Stimulated activated naive CD4-positive, alpha-beta T cell (primary cell): Measurements from ENCODE around the gene CTTNBP2.

Source experiments
- DNase-seq, 6 experiments: peaks; one replicate each; lab custom pipeline; 2025; lab: John Stamatoyannopoulos, UW

CTTNBP2 gene

DNA sequence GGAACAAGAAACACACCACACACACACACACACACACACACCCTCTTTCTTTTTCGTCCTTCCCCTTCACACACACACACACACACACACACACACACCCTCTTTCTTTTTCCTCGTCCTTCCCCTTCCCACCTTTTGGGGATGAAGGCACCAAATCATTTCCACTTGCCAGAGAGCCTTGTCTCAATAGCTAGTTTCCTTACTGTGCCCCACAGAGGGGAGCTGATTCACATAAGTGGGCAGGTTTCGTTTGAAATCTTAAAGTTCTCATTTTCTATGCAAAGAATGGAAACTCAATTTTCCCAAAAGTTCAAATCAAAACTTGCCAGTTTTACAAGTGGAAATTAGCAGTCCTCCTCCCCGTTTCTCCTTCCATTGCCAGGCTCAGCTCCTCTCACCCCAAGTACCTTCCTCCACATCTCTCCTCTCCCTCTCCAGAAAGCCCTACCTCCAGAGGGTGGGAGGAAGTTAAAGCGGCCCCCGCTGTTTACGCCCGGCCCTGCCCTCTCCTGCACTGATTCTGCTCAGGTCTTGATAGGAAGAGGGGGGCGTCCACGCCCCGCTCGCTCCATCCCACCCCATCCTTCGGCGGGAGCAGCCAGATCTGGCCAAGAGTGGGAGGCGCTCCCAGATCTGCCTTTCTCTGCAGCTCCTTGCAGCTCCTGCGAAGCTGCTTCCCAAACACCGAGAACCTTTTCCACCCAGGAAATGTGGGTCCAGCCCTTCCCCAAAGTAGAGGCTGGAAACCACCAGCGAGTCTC is 1.3 kb downstream of the CTTNBP2 start:
- DNase-seq: no peak

DNA sequence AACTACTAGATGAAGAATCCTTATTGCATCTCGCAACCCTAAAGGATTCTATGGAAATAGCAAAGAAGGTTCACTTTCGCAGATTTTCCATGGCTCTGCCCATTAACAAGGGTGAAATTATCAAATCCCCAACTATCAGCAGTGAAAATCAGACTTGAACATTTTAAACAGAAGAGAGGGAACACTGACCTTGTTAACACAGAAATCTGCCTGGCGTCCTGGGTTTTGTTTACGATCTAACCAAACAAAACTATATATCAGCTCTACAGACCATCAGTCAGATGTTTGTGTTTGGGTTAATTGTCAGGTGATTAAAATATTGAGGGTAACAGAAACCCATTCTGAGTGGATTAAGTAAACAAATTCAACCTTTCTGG is 1.9 kb downstream of the CTTNBP2 start:
- no peak for DNase-seq

DNA sequence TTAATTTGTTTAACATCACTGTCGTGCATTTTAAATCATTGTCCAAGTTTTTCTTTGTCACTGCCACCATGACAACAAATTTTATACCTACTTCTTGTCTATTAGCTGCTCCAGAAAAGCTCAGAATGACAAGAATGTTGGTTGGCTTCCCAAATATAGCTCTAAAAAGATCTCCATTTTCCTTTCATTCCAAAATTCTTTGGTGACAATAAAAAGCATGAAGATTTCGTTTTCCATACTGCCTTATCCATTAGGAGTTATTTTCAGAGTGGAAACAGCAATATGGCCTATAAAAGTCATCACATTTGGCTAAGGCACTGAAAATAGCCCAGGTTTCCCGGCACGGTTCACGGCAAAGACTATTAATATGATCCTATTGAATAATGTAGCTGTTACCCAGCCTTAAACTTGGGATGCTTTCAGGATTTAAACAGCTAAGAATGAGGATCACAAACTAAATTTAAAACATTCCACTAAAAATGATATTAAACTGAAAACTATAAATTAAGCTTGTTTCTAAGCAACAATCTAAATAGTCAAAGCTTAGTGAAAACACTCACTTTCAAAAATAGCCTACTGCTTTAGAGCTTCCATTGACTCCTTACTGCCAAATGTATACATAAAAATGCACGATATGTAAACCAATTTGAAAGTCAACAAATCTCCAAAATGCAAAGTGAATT is 2.7 kb downstream of the CTTNBP2 start:
- DNase-seq: no peak

DNA sequence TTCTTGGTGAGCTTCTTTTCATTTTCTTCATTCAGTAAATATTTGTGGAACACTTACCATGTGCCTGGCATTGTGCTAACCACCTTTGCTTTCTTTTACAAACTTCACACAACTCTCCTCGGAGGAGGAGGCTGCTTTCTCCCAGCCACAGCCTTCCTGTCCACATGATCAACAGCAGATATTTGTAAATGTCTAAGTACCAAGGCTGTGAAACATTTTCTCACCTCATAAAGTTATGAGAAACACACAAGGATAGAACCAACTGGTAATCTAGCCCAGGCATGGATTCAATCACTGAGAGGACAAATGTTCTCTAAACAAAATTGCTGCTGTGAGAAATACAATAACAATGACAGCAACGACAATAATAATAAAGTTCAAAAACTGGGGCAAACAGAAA is 3.9 kb downstream of the CTTNBP2 start:
- DNase-seq: no peak

DNA sequence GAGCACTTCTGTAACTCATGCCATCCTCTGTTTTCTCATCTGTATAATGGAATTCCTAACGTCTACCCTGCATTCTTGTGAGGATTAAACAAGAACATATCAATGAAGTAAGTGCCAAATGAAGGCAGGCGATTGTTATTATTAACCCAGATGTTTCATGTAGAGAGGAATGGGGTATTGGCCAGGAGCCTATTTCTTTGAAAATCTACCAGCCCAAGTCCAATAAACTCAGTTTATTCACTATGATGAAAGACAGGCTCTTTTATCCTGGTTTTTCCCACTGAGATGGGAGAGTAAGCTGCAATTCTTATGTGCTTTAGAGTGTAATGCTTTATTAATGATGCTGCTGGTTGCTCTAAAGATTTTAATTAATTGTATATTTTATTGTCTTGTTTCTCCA is 9.6 kb downstream of the CTTNBP2 start:
- no peak for DNase-seq

DNA sequence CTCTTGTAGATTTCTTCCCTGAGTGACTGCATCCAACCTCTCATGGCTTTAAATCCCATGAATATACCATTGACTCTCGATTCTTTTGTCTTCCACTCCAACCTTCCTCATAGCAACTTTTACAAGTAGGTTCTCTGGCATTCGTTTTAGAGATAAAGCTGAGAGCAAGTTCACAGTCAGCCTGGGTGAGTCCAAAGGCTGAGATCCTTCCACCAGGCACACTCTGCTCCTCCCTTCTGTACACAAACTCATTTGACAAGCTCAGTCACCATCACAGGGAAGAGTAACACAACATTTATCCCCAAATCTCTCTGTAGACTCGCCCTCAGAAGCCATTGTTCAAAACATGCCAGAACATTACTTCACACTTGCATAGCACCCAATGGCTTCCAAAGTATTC is 10.9 kb downstream of the CTTNBP2 start:
- no peak for DNase-seq

DNA sequence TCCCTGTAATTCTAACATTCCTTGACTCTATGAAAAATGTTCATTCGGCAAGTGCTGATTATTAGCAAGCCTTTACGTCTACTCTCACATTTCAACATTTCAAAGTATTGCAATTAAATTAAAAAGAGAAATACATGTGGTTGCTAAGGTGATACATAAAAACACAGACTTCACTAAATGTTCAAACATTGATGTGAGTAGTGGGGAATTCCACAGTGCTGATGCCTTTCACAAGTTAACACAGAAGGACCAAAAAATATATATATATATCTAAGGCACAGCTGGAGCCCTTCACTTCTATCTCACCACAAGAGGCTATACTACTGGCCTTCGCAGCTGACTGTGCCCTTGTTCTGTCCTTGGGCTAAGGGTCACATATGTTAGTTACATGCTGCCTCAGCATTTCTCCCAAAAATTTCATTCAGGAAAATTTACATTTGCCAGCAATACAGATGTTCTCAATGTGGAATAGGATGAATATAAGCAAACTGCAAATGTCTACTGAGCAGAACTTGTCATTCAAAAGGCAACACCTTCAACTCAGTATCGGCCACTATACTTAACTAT is 13.9 kb downstream of the CTTNBP2 start:
- no peak for DNase-seq

DNA sequence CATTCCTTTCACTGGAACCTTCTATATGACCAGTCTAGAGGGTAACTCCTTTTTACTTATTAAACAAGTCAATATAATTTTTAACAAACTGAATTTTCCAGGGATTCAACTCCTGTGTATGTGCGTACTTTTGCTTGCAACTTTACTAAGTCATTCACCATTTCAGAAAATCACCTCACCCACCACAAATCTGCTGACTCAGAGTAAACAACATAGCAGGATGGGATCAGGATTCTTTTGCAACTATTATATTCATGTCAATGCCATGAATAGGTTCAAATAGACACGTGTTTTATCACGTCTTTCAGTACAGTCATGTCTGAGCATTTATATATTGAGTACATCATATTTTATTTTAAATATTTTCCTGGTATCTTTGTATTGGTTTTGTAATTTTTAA is 14.5 kb downstream of the CTTNBP2 start:
- no peak for DNase-seq

DNA sequence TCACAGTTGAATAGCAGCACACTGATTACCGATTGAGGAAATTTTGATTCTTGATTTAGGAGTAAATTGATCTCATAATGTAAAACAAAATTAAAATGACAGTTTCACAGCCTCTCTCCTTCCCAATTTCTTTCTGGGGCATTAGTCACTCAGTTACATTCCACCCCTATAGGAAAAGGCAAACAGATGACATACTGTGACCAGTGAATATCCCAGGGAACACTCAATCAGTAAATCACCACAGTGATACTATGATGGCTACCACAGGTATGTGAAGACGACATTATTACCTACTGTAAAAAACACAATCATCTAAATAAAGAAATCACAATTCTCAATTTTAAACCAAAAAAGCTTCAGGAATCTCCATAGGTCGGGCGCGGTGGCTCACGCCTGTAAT is 15.5 kb downstream of the CTTNBP2 start:
- DNase-seq: no peak

DNA sequence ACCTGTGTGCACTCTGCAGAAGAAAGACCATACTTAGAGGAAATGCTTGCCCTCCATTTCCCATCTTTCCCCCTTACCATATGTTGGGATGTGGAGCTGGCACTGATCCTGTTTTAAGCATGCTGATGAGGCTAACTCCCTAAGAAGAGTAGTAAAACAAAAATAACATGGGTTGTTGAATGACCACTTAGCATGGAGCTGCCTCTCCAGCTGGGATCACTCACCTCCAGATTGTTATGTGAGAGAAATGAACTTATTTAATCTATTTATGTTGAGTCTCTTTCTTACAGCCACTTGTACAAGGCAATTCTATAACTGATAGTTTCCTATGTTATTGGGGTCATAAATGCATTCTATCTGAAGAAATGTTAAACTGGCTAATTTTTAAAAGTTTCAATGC is 17.0 kb downstream of the CTTNBP2 start:
- no peak for DNase-seq

DNA sequence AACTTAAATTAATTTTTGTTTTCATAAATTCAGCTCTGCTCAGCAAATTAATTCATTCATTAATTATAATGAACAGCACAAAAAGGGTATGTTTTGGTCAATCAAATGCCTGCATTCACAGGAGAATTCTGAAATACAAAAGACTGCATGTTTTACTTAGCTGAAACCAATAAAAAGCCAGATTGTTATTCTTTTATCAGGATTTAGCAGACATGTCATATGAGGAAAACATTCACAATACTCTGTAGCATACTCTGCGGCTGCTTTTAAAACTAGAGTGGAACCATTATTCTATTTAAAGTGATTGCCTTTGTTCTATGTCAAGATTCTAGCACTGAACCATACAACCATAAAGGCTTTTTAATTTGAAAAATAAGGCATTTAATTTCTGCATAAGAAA is 19.1 kb downstream of the CTTNBP2 start:
- no peak for DNase-seq

DNA sequence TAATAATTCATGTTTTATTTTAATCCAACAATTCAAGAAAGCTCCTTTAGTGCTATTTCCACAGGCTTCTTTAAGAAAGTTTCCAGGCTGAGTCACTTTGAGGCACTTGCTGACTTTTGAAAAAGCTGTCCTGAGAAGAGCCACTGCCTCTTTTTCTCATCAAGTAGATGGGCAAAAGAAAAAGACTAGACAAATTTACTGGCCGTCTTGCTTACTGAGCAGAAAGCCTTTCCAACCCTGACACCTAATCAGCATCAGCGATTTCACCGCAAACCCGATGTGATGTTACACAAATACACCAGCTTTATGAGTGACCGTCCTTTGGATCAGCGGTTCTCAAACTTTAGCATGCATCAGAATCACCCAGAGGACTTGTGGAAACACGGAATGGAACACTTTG is 24.3 kb downstream of the CTTNBP2 start:
- no peak for DNase-seq

DNA sequence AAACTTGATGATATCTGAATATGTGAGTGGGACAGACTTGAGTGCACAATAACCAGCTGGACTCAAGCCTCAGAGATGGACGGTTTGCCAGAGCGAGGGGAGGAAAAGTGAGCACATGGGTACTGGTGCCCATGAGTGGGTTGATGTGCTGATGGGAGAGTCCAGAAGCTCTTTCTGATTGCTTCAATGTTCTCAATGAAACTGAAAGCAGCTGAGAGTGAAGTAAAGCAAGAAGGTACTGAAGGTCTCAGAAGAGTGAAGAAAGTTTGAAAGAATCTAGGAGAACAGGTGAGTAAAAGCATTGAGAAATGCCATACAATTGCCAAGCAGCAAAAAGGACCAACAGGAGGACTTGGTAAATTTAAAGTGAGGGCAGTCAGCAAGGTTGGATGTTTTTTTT is 28.6 kb downstream of the CTTNBP2 start:
- DNase-seq: no peak

DNA sequence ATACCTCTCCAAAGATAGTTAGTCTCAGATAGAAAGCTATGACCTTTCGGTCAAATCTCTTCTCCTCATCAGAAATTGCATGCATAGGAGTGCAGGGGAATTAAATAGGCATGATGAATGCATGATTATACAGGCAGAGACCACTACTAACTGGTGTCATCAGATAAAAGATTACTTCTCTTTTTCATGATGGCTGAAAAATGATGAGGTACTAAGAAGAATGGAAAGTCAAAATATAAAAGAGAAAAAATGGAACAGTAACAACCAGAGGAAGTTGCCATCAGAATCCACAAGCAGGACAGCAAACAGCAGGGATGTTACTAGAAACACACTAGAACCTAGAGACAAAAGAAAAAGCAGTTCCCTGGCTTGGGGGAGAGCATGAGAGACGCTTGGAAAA is 31.6 kb downstream of the CTTNBP2 start:
- DNase-seq: no peak

DNA sequence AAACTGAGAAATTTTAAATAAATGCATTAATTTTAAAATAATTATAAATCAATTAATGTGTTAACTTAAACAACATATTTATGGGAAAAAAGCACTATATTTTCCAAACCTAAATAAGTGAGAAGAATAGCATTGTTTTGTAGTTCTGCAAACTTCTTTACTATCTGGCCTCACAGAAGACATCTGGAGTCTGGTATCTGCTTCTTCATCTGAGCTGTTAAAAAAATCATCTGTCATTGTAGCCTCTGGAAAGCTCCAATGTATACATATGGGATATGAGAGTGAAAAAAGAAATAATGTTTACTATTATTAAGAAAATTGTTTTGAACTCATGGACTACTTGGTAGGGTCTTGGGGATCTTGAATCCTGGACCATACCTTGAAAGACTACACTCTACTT is 32.2 kb downstream of the CTTNBP2 start:
- no peak for DNase-seq

DNA sequence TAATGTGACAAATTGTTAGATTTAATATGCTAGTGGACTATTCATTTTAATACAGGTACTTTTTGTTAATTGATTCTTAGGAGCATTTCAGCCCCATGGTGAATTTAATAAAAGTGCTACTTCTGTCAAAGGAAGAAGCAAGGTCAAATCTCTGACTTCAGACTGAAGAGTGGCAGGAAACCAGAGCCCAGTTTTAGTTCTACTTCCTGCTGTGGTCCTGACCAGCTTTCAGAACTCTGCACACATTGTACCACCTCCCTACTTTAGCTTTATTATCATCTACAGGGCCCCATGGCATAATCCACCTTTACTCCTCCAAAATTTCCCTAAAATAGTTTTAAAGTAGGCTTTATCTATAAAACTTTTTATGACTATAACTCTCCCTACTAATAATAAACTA is 33.7 kb downstream of the CTTNBP2 start:
- no peak for DNase-seq

DNA sequence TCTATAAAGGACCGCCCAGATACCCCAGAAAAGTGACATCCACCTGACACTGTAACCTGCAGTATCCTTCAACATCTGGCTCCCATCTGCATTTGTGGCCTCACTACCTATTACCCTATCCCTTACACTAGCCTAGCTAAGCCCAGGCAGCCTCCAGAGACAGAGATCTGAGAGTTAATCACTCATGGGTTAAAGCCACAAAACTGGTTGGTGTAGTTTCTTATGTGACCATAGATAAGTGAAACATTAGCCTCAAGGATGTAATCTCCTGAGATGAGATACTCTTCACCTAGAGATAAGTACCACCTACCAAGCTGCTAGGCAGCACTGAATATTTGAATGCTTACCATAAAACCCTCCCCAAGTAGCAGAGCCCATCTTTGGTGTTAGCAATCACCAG is 35.4 kb downstream of the CTTNBP2 start:
- no peak for DNase-seq

DNA sequence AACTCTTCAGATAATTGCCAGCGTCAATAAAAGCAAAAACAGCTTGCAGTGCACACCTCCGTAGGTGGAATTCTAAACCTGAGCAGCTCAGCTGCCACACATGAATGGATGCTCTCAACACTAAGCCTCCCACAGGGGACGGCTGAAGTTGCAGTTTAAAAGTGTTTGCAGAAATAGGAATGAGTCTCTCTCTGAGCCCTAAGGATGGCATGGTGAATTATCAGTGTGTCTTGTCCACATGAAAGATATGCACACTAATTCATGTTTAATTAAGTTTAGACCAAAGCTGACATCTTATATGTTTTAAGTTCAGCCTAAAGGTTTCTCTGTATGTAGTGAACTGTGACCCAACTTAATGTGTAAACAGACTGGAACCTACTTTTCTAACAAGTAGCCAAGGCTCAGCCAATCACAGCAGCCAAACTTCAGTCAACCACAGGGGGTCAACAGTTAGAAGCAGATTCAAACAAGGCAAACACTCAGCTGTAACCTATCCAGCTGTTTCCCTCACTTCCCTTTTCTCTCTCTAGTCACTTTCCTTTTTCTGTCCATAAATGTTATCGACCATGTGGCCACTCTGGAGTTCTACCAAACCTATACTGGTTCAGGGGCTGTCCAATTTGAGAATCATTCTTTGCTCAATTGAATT is 38.1 kb downstream of the CTTNBP2 start:
- no peak for DNase-seq

DNA sequence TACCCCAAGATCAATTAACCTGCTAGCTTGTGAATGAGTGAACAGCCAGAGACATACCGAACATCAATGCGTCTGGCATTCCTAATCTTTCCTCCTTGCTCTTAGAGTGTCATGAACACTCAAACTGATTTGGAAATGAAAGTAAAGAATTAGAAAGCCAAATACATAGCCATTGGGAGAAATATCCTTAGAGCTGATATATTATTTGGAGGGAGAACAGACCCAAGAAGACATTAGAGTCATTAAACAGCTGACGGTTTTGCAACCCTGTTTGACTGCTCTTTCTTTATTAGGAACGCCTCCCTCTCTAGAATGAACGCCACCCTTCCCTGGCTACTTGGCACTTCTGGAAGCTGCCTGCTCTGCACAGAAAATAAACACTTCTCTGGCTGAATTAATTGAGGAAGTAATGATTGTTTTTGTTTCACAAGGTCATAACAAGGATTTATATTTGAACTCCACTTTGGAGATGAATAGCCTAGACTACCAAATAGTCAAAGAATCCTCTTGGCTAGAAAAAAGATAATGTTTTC is 42.8 kb downstream of the CTTNBP2 start:
- DNase-seq: no peak

DNA sequence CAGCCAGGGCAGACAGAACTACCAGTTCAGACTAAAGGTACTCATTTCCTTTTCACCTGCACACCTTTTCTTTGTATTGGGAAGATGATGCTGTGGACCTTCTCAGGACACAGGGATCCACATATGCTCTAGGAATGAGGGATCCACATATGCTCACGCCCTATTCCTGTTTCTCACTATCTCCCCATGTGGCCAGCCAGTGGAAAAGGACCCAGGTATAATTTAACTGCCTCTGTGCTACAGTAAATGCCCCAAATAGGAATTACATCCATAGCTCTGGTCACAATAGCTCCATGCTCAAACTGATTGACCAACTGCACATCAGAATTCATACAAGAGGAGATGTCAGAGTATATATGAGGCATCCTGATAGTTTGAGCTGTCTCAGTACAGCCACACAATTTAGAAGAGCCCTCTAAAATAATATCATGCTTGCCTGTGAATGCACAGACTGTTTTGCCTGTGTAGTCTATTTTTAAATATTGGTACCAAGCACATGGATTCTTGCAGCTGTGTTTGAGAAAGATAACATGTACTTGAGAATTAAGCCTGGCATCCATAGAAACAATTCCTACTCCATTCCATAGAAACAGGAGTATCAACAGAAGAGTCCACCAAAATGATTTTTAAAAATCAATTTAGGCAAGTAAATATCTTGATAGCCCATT is 43.7 kb downstream of the CTTNBP2 start:
- DNase-seq: no peak

DNA sequence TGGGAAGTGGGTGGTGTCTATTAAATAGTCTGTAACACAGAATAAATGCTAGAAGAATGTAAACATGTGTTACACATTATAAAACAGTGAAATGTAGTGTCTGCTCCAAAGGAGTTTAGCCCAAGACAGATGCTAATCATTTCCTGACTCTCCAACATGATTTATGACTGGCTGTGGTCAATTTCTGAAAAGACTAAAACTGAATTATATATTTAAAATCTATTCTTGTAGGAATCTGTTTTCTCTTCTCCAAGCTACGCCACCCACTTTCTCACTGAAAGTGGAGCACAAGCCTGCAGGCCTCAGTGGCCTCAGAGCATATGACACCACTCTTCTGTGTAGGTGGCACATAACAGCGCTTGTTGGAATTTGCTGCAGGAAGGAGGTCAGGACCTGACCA is 44.4 kb downstream of the CTTNBP2 start:
- no peak for DNase-seq

DNA sequence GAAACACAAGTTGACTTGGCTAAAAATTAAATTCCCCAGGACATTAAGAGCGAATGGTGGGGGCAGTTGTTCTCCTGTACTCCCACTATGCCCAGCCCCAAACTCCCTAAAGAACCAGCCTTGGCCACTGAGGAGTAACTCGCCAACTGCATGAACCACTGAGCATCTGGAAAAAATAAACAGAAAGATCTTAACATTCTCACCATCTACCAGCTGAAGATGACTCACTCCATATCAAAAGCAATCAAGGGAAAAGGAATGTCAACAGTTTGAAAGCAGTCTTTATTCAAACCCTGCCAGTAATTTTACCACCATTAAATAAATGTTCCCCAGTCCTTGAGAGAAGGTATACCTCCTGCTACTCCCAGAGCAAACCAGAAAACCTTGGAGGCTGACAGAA is 45.4 kb downstream of the CTTNBP2 start:
- no peak for DNase-seq
